Islet precursor cell (in vitro differentiated cells): Measurements from ENCODE around the gene SRMS.

Experiments
- DNase-seq: peaks from one replicate; pipeline ENCODE4 v3.0.0-alpha.2; 2018

Gene SRMS

DNA sequence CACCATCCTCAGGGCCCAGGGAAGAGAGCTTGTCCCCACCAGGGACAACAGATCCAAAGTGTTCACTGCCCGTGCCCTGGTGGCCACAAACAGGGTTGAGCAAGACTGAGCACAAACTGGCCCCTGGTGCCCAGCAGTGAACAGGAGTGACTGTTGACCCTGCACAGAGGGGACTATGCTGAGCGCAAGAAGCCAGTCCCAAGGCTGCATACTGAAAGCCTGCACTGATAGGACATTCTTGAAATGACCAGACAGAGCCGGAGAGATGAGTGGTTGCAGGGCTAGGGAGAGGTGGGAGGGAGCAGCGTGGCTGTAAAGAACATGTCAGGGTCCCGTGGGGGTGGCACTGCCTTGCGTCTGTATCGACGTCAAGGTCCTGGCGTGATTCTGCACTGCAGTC, 3.5 kb upstream of the SRMS start:
- DNase-seq: no peak

DNA sequence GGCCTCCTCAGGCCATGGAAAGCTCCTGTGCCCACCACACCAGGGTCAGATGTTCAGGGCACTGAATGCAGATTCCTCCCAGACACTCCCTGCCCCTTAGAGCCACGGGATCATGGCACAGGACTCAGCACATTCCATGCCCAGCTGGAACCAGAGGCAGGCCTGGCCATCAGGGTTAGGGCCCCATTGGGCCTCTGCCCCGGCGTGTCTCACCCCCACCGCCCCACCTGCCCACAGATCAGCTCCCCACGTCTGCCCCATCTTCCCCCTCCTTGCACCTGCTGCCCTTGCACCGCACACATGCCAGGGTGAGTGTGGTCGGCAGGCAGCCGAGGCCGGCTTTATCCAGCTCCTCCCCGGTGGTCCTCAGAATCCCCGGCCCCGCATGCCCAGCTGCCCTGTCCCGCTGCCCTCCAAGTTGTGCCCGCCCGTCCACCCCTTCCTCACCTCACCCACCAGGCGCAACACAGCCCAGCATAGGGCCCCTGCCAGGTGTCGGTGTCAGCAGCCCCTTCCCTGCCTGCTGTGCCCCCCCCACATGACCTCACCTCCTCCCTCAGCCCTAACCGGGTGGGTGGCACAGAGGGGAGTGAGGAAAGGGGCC, 2.2 kb upstream of the SRMS start:
- DNase-seq: no peak

DNA sequence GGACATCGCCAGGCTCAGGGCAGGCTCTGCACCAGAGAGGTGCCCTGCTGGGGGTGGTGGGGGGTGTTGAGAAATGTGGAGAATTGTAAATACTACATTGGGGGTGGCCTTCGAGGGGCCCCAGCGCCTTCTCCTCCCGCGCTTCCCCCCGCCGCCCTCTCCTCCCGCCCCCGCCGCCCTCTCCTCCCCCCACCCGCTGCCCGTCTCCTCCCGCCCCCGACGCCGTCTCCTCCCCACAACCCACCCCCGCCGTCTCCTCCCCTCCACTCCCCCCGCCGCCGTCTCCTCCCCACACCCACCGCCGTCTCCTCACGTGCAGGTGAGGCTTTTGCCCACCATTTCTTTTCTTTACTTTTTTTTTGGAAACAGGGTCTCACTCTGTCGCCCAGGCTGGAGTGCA, 1.5 kb upstream of the SRMS start:
- no peak for DNase-seq

DNA sequence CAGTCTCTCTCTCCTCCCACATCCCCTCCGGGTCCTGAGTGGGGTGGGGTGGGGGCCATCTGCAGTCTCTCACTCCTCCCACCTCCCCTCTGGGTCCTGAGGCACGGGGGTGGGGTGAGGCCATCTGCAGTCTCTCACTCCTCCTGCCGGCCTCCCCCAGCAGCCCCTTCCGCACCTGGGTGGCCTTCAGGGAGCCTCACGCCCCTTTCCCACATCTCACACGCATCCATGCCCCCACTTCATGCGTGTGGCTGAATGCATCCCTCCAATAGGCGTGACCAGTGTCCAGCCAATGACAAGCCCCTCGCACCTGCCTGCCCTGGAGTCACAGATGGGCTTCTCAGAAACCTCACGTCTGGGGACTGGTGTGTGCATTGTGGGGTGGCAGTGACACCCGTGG, 993 bp upstream of the SRMS start:
- no peak for DNase-seq

DNA sequence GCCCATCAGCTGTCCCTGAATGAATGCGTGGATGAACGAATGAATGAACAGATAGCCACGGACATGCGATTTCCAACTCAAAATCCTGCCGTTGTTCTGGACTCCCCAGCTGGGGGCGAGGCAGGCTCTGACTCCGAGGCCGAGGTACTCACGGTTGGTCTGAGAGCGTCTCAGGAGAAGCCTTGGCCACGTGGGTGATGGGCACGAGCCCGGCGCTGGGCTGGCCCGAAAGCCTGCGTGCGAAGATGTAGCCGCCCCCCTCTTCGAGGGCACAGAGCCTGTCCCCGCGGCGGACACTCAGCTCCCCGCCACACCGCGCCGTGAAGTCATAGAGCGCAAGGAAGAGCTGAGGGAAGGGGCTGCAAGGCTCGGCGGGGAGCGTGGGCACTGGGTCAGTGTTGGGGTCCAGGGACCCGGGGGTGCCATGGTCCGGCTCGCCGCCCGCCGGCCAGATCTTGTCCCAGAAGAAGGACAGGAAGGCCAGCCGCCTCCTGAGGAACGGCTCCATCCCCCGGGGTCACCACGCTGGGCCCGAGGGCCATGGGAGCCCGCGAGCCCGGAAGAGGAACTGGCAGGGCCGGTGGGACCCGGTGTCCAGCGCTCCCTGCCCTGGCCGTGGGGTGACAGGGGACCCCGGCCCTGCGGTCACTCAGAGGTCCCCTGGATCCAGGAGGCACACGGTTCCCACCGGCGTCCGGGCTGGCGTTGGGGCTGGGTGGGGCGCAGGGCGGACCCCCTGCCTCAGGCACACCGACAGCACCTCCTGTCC, 409 bp downstream of the SRMS start:
- DNase-seq: no peak

DNA sequence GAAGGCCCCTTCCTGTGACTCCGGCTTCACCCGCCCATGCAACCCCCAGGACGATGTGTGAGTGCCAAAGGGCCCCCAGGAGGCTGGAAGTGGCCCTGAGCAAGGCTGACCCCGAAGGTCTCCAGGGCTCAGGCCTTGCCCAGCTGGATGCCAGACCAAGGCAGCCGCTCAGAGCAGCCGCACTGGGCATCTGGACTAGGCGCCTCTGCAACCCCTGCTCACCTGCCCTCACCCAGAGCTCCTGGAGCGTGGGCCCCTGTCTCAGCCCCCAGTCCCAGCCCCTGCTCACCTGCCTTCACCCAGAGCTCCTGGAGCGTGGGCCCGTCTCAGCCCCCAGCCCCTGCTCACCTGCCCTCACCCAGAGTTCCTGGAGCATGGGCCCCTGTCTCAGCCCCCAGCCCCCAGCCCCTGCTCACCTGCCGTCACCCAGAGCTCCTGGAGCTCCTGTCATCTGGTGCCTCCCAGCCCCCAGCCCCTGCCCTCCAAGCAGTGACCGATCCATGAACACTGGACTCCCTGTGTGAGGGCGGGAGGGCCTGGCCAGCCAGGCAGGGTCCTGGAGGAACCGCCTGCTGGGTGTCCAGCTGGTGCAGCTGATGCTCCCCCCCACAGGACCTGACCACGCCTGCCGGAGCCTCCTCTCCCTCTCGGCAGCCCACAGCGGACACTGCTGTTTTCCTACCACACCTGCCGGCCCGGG, 1.1 kb downstream of the SRMS start:
- DNase-seq: no peak

DNA sequence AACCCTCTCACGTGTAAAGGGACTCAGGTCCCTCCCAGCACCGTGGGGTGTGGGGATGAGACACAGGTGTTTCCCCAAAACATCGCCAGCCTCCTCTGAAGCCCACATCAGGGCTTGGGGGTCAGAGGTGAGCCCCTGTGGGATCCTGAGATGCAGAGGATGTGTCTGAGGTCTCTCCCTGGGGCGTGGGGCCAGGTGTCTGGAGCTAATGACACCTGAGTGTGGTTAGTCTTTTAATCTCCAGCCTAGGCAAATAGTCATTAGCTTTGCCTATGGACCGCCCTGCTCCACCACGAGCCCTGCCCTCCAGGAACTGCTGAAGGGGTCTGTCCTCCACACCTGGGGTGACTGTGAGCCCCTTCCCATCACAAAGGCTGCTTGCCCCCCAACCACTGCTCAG, 1.7 kb downstream of the SRMS start:
- DNase-seq: no peak

DNA sequence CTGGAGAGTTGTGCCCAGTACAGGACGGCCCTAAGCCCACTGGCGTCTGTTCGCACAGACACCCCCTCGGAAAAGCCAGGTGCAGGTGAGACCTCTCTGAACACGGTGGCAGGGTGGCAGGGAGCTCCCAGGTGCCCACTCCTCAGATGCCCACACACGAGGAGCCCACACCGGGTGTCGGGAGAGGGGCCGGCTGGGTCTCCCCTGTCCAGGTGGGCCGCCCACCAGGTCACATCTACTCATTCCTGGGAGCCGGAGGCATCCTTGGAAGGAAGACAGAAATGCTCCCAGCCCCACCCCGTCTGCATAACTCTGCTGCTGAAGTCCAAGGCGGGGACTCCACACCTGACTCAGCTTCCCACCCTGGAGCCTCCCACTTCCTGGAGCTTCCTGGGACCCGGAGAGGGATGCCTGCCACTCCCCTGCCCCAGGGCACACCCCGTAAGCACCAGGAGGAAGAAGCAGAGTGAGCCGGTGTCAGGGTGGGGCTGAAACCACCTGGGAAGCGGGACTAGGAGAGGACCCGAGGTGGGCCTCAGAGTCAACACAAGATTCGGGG, 2.5 kb downstream of the SRMS start:
- DNase-seq: peak; percentile 81

DNA sequence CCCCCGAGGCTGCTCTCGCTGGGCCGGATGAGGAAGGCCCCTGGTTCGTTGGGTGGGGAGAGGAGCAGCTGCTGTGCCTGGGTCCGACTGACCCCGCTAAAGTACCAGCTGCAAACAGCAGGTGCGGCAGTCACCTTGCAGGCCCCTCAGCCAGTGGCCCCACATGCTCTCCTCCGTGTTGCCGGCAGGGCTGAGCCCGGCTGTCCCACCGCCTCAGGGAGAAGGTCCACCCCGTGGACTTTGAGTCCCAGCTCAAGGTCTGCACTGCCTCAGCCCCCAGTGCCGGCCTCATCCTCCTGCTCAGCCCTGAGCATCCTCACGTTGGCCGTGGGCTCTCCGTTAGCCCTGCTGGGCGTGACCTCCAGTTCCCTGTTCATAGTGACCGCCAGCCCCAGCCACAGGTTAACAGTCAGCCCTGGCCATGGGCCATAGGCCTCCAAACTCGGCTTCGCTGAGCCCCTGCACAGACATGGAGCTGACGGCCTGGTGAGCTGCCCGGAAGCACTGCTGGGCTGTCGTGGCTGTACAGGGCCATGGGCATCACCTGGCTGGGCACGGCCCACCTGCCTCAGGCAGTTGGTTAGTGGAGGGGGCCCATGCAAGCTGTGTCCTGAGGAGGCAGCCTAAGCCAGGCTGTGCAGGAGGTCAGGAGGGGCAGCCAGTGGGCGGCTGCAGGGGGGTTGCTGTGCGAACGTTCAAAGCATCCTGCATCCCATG, 3.1 kb downstream of the SRMS start:
- no peak for DNase-seq

DNA sequence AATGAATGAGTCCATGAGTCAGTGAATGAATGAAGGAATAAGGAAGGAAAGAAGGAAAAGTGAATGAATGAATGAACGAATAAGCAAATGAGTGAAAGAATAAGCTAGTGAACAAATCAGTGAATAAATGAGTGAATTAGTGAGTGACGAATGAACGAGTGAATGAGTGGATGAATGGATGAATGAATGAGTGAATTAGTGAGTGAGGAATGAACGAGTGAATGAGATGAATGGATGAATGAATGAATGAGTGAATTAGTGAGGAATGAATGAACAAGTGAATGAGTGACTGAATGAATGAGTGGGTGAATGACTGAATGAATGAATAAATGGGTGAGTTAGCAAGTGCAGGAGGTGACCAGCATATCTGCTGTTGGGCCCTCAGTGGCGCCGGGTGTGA, 3.8 kb downstream of the SRMS start:
- DNase-seq: no peak

DNA sequence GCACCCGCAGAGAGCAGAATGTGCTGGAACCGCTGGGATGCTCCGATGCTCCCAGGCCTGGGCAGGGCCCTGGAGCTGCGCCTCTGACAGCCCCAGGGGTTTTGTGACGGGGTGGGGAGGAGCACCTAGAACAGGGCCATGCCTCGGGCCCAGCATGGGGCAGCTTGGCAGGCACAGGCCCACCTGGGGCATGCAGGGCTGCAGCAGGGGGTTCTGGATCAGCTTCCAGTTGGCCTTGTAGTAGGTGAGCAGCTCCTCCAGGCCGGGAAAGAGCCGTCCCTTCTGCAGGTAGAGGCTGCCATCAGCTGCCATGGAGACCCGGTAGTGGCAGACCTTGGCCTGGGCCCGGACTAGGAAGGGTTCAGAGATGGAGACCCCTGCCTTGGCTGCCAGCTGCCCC, 4.4 kb downstream of the SRMS start:
- no peak for DNase-seq

DNA sequence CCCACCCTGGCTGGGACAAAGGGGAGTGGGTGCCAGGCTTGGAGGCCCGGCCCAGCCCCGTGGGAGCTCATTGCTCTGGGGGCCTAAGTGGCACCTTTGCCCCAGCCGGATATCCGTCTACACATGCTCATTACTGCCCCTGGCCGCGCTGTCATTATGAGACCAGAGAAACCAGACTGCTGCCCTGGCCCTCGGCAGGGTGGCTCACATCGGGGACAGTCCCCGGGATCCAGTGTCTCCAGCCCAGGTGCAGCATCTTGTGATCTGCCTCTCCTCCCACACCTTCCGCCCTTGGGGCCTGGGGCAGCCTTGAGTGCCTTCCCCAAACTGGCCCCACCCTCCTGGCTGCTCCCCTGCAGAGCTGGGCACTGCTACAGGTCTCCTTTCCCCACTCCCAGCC, 4.9 kb downstream of the SRMS start:
- no peak for DNase-seq

DNA sequence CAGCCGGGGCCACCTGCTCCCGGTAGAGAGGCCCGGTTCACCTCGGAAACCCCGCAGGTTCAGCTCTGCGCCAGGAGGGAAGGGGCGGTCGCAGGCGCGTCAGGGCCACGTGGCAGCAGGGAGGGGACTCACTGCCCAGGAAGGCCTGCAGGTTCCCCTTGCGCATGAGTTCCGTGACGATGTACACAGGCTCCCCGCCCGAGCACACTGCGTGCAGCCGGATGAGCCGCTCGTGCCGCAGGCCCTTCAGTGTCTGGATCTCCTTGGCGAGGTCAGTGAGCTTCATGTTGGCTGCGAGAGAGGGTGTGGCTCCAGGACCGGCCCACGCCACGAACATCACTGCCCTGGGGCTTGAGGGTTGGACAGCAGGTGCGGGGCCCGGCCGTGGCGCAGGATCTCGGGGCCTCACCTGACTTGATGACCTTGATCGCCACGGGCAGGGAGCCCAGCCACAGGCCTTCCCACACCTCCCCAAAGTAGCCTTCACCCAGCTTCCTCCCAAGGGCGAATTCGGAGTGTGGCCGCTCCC, 5.5 kb downstream of the SRMS start:
- DNase-seq: no peak

DNA sequence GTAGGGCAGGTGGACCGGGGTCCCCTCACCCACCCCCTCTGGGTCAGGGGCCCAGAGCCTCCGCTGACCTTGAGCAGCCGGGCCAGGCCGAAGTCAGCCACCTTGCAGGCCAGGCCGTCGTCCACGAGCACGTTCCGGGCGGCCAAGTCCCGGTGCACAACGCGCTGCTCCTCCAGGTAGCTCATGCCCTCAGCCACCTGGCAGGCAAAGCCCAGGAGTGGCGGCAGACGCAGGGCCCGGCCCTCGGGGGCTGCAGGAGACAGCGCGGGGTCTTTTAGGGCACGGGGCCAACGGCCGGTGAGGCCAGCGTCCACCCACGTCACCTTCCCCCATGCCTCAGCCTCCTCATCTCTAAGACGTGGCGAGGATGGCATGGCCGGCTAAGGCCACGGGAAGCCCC, 6.2 kb downstream of the SRMS start:
- DNase-seq: no peak

DNA sequence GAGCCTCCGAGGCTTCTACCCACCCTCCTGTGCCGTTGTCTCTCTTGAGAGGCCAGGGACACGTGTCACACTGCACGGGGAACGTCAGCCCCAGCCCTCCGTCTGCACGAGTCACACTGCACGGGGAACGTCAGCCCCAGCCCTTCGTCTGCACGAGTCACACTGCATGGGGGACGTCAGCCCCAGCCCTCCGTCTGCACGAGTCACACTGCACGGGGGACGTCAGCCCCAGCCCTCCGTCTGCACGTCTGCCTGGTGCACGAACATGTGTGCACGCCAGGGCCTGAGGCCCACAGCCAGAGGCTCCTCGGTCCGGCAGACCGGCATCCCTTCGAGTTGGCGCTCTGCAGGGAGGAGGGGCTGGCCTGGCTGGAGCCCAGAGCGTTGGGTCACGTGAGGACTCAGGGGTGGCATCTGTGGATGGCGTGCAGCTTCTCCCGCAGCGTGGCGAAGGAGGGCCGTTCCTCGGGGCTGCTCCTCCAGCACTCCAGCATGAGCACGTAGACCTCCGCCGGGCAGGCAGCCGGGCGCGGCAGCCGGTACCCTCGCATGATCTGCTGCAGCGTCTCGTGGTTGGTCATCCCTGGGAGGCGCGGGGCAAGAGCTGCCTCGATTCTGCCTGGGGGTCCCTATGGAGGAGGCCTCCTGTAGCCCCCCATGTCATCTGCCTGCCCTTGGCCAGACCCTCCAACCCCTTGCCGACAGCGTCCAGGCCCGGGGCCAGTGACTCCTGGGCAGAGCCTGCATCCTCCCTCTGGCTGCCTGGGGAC, 6.9 kb downstream of the SRMS start:
- DNase-seq: peak; percentile 94

DNA sequence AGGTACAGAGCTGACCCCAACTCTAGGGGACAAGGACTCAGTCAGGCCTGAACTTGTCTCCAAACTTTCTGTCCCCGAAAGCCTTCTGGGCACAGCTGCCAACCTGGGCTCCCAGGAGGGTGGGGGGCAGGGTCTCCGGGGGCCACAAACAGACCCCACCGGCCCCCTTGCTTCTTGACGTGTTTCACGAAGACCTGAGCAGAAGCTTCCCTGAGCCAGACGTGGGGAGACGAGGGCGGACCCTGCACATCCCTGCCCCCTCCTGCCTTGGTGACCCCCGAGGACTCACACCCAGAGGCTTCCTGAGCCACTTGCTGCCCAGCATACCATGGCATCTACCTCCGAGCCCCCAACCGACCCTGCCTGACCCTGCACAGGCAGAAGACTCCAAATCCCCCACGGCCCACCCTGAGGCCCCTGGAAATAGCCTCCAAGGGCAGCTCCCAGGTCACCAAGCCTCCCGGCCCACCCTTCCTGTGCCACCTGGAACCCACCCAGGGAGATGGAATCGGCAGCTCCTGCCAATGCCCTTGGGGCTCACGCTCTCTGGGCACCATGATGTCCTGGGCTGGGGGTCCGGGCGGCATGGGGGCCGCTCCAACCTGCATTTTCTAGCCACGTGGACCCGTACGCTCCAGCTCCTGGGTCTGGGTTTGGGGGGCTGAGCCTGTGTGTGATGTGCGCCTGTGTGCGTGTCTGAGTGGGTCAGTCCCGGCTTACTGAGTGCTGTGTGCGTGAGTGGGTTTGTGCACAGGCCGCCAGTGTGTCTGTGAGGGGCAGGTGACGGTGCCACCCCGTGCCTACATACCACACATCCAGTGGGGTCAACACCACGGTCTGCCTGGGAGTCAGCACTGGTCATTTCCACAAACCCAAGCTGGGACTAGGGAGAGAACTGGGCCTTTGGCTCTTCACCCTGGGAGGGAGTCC, 7.8 kb downstream of the SRMS start:
- no peak for DNase-seq

DNA sequence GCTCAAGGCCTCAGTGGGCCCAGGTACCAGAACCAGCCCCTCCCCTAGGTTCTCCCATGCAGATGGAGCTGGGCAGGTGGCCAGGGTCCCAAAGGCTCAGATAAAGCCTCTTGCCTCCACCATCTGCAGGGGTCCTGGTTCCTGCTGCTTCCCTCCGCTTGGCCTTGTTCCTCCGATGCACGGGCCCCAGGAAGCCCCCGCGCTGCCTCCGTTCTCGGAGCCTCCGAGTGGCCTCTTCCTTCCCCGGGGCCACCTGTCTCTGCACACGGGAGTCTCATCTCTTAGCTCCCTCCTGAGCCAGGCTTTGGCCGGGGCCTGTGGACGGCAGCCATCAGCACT, 8.5 kb downstream of the SRMS start:
- no peak for DNase-seq

DNA sequence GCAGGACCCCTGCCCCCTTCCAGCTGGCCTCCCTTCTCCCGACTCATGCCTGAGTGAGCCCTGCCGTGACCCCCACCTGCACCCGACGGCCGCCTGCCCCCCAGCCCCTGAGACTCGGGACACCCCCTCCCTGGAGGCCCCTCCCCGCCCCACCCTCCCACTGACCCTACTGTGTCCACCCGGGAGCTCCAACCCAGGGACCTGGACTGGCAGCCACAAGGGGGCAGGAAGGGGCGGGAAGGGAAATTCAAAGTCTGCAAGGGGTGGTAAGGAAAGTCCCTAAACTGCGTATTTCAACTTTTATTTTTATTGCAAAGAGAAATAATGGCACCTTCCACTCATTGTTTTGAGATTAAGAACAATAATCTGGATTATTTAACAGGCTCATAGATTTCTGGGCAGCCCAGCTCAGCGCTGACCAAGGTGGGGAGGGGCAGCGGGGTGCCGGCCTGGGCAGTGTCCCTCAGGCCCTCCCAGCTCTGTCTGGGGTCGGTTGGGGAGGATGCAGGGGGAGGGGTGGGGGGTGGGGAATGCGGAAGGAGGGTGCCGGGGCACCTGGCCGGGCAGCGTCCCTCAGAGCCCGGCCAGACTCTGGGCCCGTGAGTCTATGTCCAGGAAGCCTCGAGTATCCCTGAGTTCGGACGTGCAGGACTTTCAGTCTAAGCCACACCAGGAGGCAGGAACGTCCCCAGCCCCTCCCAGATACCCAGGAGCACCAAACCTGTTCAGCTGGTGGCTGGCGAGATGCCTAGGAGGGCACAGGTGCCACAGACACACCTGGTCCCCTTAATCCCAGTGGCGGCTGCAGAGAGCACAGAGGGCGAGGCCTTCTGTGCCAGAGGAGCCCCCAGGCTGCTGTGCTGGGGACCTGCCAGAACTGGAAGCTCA, 9.1 kb downstream of the SRMS start:
- no peak for DNase-seq

DNA sequence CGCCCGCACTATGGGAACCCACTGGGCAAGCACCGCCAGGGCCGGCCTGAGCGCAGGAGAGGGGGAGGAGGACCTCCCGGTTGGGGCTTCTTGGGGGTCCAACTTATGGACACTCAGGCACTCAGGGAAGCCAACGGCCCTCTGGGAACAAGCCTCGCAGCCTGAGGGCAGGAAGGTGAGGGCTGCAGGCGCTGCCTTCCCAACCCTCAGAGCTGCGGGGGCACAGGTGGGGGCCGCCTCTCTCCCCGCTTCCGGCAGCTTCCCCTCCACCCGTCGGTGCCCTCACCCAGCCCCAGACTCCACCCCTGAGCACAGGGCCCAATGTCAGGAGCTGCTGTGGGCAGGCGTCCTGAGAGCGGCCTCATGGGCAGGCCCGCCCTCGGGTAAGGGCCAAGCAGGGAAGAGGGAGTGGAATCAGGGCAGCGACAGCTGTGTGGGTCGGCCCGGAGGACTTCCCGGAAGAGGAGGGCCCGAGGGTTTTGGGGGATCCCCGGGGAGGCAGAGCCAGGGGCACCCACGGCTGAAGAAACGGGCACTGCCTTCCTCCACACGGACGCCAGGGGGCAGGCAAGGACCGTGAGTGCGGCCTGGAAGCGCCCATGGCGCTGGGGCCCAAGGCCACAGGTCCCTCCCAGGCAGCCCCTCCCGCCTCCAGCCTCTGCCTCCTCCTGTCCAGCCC, 9.9 kb downstream of the SRMS start:
- DNase-seq: peak; percentile 93
